Lung (tissue), 12 donors: Measurements from ENCODE around the gene LCE5A. TPM values are rescaled to one million over a fixed set of nuclear protein-coding genes. Genes with fewer than 3 reads are reported as not detected.
"Not testable (repeated sequence)": the region's sequence is repeated elsewhere in the genome, so short reads cannot be mapped to it uniquely, and the experiment has no call there.

Experiments used
- ATAC-seq: fragments of 200-7000 bp; cut with Tn5 transposase; one replicate; pipeline ENCODE4 v1.9.1; 2020; ENCODE audit warnings: moderate number of reproducible peaks; ENCODE audit not compliant: insufficient read depth, low FRiP score
- DNase-seq, 3 donors: peaks; one replicate each; pipeline ENCODE4 v3.0.0-alpha.2; 2013 to 2017
- H3K27ac ChIP-seq, 2 donors: one replicate each; pipeline ENCODE4 v1.5.1; 2013; ENCODE audit warnings: mild to moderate bottlenecking in 2 of 2, moderate library complexity in 2 of 2, control low read depth in 1 of 2, inconsistent platforms in 1 of 2, low read depth in 1 of 2, low read length in 1 of 2
- H3K27me3 ChIP-seq, 3 donors: one replicate each; pipeline ENCODE4 v1.5.1; 2013; ENCODE audit warnings: low read length in 2 of 3; ENCODE audit not compliant: control insufficient read depth in 3 of 3, insufficient read depth in 3 of 3
- H3K36me3 ChIP-seq, 4 donors: one replicate each; pipeline ENCODE4 v1.5.1; 2013; ENCODE audit warnings: low read length in 4 of 4, mild to moderate bottlenecking in 1 of 4, moderate library complexity in 1 of 4; ENCODE audit not compliant: control insufficient read depth in 4 of 4, insufficient read depth in 4 of 4
- H3K4me1 ChIP-seq, 5 donors: one replicate each; pipeline ENCODE4 v1.5.1; 2013; ENCODE audit warnings: low read length in 5 of 5, mild to moderate bottlenecking in 2 of 5, moderate library complexity in 1 of 5; ENCODE audit not compliant: control insufficient read depth in 5 of 5, insufficient read depth in 5 of 5
- H3K4me3 ChIP-seq: one replicate; pipeline ENCODE4 v1.5.1; 2013; ENCODE audit warnings: mild to moderate bottlenecking, control low read depth, moderate library complexity
- H3K9ac ChIP-seq, 2 donors: one replicate each; pipeline ENCODE4 v1.5.1; 2013; ENCODE audit warnings: low read length in 2 of 2, control low read depth in 1 of 2; ENCODE audit not compliant: insufficient read depth in 1 of 2
- H3K9me3 ChIP-seq, 4 donors: one replicate each; pipeline ENCODE4 v1.5.1; 2013; ENCODE audit warnings: low read length in 3 of 4, mild to moderate bottlenecking in 1 of 4, moderate library complexity in 1 of 4; ENCODE audit not compliant: control insufficient read depth in 4 of 4, insufficient read depth in 3 of 4
- WGBS, 2 donors: extraction: QIAGEN DNeasy Blood & Tissue Kit; methylation state at CpG; one replicate each; pipeline ENCODE4 v1.1.7; 2013; 5-methylcytosine and 5-hydroxymethylcytosine counted together
- polyA plus RNA-seq, 2 donors: library from polyadenylated mRNA; stranded (reverse); fragments of 200-250 nt; gene quantifications; one replicate each; pipeline ENCODE4 v1.2.1, GENCODE V29; 2013
- total RNA-seq, 2 donors: library from RNA; depleted of rRNA in 1 of 2; stranded (reverse); fragments of >200 nt in 1 of 2; gene quantifications; one replicate each; pipeline ENCODE4 v1.2.1, GENCODE V29; 2014 to 2021
- TF ChIP-seq, protein P1 (sequence below): IDR thresholded peaks from 2 replicates; pipeline ENCODE4 v1.5.1; 2012; ENCODE audit warnings: mild to moderate bottlenecking; ENCODE audit errors: control extremely low read depth, extremely low read depth
- donor health status: control.
- donor health status: control.
- donor health status: Bipolar disorder and iron deficiency.
- donor health status: healthy.
- donor health status: DM: yes; HTN: yes; CAD: no.

The LCE5A gene
- total and polyA plus RNA-seq, 4 donors: 0.07 TPM; not detected in 3

GRCh38 chr1:152486400-152487006 lies 24.1 kb upstream of the LCE5A start:
- Histone ChIP-seq H3K4me3 (no peak overlapping the region), H3K27ac (no peak overlapping the region), H3K9me3 (no peaks in the 10 kb centered on the region), H3K4me1 (no peaks in the 10 kb centered on the region), H3K36me3 (no peaks in the 10 kb centered on the region), H3K9ac (no peak overlapping the region), H3K27me3 (no peaks in the 10 kb centered on the region)
- TF ChIP-seq, protein P1, sequence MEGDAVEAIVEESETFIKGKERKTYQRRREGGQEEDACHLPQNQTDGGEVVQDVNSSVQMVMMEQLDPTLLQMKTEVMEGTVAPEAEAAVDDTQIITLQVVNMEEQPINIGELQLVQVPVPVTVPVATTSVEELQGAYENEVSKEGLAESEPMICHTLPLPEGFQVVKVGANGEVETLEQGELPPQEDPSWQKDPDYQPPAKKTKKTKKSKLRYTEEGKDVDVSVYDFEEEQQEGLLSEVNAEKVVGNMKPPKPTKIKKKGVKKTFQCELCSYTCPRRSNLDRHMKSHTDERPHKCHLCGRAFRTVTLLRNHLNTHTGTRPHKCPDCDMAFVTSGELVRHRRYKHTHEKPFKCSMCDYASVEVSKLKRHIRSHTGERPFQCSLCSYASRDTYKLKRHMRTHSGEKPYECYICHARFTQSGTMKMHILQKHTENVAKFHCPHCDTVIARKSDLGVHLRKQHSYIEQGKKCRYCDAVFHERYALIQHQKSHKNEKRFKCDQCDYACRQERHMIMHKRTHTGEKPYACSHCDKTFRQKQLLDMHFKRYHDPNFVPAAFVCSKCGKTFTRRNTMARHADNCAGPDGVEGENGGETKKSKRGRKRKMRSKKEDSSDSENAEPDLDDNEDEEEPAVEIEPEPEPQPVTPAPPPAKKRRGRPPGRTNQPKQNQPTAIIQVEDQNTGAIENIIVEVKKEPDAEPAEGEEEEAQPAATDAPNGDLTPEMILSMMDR: no peak
- ATAC-seq (no peak), DNase-seq (no peak)
- WGBS, 2 donors: 73 to 76% methylated on average over 3 of the region's 3 CpGs

- TF ChIP-seq, protein P1: no peak
- H3K9me3 ChIP-seq: no peaks in the 10 kb centered on the region
- no peaks in the 10 kb centered on the region for H3K27me3 ChIP-seq
- H3K9ac ChIP-seq: no peak overlapping the region
- ATAC-seq: no peak
- H3K4me1 ChIP-seq: no peaks in the 10 kb centered on the region
- H3K36me3 ChIP-seq: no peaks in the 10 kb centered on the region
- 68 to 86% methylated on average over 2 of the region's 2 CpGs for WGBS, 2 donors
- DNase-seq: no peak
- H3K4me3 ChIP-seq: no peak overlapping the region
- no peak overlapping the region for H3K27ac ChIP-seq
Measured at GRCh38 chr1:152487871-152488270, 22.7 kb upstream of the LCE5A start.

- not testable (repeated sequence) for H3K4me1 ChIP-seq, DNase-seq, ATAC-seq, H3K4me3 ChIP-seq, H3K9me3 ChIP-seq, H3K27me3 ChIP-seq, H3K9ac ChIP-seq, H3K36me3 ChIP-seq, H3K27ac ChIP-seq
Measured at GRCh38 chr1:152491537-152491936, 19.1 kb upstream of the LCE5A start.

GRCh38 chr1:152495066-152495675 lies 15.4 kb upstream of the LCE5A start:
- H3K4me1 ChIP-seq: no peaks in the 10 kb centered on the region
- no peak for DNase-seq
- H3K27me3 ChIP-seq: no peaks in the 10 kb centered on the region
- TF ChIP-seq, protein P1: peak; percentile 10
- no peaks in the 10 kb centered on the region for H3K36me3 ChIP-seq
- H3K9me3 ChIP-seq: peaks cover 0 to 2% (median 0%) of the 10 kb centered on the region in 4 donors
- H3K27ac ChIP-seq: no peak overlapping the region
- ATAC-seq: no peak
- no peak overlapping the region for H3K4me3 ChIP-seq
- no peak overlapping the region for H3K9ac ChIP-seq
- WGBS, 2 donors: 28 to 54% methylated on average over 4 of the region's 4 CpGs
